ENCODE measurements around the gene OR11L1.

The OR11L1 gene

GRCh38 chr1:247845693-247846017 is 4.0 kb upstream of the OR11L1 start:
- DNase-seq (ENCODE audit: low read depth): no peak
- TF ChIP-seq CTCF (conservative IDR thresholded peaks at IDR 0.05; ENCODE audit: low read length): no peak
- H3K4me3 ChIP-seq (ENCODE audit: low read length): no peak overlapping the region

GRCh38 chr1:247845011-247845692 is 3.5 kb upstream of the OR11L1 start:
- no peak for TF ChIP-seq CTCF (conservative IDR thresholded peaks at IDR 0.05; ENCODE audit: low read length)
- no peak overlapping the region for H3K4me3 ChIP-seq (ENCODE audit: low read length)
- DNase-seq (ENCODE audit: low read depth): no peak

DNA sequence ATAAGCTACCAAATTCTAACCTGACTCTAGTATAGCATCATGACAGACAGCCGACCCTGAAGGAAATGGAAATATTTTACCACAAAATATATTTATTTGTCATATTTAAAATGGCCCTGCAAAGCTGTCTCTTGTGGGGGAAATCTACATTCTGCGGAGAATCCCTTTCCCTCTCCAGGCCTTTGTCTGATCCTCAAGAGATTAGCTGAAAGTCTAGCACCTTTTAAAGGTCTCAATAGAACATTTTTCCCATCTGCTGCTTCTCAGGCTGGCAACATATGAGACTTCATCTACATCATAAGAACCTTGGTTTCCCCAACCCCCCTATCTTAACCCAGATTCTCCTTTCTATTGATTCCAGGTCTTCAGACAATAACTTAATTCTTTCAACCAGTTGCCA is 1.7 kb upstream of the OR11L1 start:
- H3K4me3 ChIP-seq (ENCODE audit: low read length): no peak overlapping the region
- no peak for TF ChIP-seq CTCF (conservative IDR thresholded peaks at IDR 0.05; ENCODE audit: low read length)
- no peak for DNase-seq (ENCODE audit: low read depth)

DNA sequence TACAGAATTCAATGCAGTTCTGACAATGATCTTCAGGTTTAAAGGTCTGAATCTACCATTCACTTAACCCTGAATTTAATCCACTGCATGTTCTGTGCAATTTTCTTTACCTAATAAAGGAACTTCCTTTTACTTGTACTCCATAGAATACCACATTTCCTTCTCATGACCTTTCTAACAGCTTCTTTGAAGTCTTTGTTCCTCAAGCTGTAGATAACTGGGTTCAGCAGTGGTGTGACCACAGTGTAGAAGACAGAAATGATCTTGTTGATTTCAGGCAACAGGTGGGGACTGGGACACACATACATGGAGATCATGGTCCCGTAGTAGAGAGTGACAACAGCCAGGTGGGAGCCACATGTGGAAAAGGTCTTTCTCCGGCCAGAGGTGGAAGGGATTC is 878 bp downstream of the OR11L1 start:
- no peak for DNase-seq (ENCODE audit: low read depth)
- no peak overlapping the region for H3K4me3 ChIP-seq (ENCODE audit: low read length)
- no peak for TF ChIP-seq CTCF (conservative IDR thresholded peaks at IDR 0.05; ENCODE audit: low read length)

GRCh38 chr1:247833601-247834000 is 8.1 kb downstream of the OR11L1 start:
- no peak overlapping the region for H3K4me3 ChIP-seq (ENCODE audit: low read length)
- no peak for TF ChIP-seq CTCF (conservative IDR thresholded peaks at IDR 0.05; ENCODE audit: low read length)
- no peak for DNase-seq (ENCODE audit: low read depth)

GRCh38 chr1:247829656-247830055 is 12.0 kb downstream of the OR11L1 start:
- no peak for TF ChIP-seq CTCF (conservative IDR thresholded peaks at IDR 0.05; ENCODE audit: low read length)
- DNase-seq (ENCODE audit: low read depth): no peak
- H3K4me3 ChIP-seq (ENCODE audit: low read length): no peak overlapping the region

DNA sequence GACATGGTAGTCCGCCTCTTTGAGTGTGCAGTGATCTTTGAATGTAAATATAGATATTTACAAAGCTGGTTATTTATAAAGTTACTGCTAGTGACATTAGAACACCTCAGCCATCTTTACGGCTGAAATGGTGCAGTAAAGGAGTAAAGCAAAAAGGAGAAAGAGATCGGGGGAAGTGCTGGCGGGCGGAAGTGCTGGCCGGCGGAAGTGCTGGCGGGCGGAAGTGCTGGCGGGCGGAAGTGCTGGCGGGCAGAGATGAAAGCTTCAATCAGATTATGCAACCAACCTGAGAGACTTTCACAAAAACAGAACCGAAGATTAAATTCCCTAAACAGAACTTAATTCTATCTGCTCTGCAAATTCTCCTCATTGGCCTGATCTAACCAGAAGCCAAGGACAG is 16.3 kb downstream of the OR11L1 start:
- TF ChIP-seq CTCF (conservative IDR thresholded peaks at IDR 0.05; ENCODE audit: low read length): no peak
- DNase-seq (ENCODE audit: low read depth): no peak
- no peak overlapping the region for H3K4me3 ChIP-seq (ENCODE audit: low read length)
